8988T (cell line): ENCODE results near the gene LRRC8B.

ENCODE experiments used
- DNase-seq: peaks from one replicate; pipeline ENCODE4 v3.0.0; 2011

The LRRC8B gene

DNA sequence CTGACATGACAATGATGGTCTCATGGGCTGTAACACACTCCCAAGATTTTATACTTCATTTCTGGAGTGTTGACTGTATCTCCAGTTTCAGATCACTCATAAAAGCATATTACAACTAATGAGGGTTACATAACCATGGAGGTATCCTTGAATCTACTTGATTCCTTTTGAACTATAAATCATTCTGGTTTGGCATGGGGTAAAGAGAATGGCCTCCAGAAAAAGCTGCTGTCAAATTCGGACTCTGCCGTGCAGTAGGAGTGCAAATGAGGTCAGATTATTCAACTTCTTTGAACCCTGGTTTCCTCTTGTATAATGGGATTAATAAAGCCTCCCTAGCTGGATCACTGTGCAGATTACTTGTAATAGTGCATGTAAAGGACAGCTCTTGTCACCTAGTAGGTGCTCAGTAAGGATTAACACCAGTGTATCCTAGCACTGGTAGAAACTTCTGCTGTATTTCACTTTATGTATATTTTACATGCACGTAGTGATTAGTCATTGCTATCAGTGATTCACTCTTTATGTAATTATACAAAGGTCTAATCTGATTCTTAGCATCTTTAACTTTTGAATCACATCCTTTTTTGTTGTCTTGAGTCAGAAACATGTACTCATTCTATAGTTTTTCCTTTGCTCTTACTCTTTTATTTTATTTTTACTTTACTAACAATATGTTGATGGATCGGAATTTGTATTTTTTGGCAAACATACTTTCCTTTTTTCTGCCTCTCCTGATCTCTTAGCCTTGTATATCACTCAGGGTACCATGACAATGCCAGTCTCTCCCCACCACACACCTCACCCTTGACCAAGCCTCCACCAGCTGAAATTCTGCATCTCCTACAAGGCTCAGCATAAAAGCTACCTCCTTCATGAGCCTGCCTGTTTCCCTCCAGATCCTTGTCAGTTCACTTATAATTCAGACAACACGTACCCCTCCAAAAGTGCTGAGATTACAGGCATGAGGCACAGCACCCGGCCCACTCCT, 111.5 kb downstream of the LRRC8B start:
- DNase-seq = no peak

DNA sequence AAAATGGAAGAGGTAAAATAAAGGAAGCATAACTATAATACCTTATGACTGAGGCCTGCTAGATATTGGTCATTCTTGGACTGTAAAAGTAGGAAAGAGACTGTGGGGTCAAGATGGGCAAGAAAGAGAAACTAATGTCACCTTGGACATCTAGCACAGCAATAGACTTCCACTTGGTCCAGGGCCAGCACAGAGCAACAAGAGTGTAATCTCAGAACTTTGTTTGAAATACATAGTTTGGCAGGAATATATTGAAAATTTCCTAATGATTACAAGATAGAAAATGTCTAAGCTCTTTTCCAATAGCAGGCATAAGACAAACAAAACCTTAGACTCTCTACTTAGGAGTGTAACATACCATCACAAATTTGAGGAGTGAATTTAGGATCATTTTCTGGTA, 112.9 kb downstream of the LRRC8B start:
- no peak for DNase-seq

DNA sequence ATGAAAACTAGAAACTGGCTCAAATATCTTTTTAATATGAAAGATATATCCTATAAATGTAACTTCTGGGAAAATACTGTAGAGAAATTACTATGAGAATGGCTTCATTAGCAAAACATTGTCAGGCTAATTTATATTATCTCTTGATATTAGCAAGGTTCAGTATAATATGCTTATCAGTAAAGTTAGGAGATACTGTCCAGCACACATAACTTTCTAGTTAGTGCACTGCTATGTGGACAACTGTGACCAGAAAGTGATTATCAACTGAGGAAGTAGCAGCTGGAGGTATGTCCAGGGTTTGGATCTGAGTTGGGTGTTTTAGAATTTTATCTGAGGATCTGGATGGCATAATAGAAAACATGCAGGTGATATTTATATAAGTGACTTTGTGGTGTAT, 115.8 kb downstream of the LRRC8B start:
- no peak for DNase-seq

DNA sequence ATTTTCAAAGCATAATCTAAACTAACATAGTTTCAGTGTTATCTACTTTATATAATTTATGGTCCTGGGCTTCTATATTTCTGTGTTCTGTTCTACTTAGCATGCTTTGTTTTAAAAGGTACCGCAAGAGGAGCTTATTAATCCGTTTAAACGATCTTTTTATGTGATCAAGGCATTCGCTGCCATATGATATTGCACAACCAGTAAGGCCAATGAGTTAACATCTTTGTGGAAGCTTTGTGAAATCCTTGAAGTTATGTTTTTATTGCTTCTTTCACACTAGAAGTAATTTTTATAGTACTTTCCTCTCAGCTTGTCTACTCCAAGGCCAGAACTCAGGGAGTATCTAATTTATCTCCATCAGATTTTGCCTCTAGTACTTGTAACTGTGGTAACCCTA, 117.2 kb downstream of the LRRC8B start:
- DNase-seq = no peak

DNA sequence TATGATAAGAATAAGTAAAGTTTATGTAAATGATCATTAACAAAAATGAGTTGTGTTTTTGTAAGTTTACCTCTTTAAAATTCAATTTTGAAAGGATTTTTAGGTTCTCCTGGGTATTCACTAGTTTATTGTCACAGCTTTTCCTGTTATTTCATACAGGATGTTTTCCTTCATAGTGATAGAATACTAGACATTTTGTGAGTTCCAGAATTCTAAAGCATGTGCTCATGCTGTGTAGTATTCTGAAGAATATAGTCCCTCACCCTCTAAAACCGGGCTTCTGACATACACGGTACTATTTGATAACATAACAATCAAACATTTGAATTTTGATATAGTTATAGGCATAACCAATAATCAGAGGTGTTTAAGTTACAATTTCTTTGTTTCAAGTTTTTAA, 118.9 kb downstream of the LRRC8B start:
- DNase-seq = no peak

DNA sequence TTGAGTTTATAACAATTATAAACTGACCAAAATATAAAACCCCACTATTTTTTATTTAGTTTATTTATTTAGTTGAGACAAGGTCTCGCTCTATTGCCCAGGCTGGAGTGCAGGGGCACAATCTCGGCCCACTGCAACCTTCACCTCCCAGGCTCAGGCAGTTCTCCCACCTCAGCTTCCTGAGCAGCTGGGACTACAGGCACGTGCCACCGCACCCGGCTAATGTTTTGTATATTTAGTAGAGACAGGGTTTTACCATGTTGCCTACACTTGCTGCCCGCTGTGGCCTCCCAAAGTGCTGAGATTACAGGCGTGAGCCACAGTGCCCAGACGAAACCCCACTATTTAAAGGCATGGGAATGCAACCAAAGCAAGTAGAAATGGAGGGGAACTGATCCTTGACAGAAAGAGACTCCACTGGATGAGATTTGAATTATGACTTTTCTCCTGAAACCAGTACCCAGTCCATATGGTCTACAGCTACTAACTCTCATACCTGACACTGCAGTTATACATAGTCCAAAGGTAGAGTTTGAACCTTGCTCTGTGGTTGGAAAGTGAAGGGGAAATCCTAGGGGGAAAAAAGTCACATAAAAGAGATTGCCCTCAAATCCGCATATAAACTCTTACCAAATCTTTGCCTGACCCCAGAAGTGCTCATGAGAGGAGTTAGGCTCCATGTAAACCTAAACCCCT, 119.6 kb downstream of the LRRC8B start:
- no peak for DNase-seq

DNA sequence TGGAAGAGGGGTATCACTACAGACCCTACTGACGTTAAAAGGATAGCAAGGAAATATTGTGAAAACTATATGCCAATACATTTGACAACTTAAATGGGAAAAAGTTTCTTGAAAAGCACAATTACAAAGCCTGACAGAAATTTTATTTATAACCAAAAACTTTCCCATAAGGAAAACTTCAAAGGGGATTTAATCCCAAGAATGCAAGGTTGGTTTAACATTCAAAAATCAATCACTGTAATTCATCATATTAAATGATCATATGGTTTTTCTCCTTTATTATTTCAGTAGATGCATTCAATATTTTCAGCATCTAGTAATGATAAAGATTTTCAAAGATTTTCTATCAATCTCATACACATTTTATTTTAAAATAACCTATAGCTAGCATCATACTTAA, 121.6 kb downstream of the LRRC8B start:
- no peak for DNase-seq
